GM21390 (cell line): Measurements from ENCODE around the gene COX20.

Experiments
- ATAC-seq: cut with Tn5 transposase; IDR thresholded peaks from one replicate; pipeline ENCODE4 v1.9.1; 2021; ENCODE audit not compliant: unreplicated experiment

COX20 gene

GRCh38 chr1:244850896-244851295 is 15.4 kb downstream of the COX20 start:
- ATAC-seq = no peak

GRCh38 chr1:244851546-244852231 is 16.2 kb downstream of the COX20 start:
- no peak for ATAC-seq

GRCh38 chr1:244852694-244853093 is 17.2 kb downstream of the COX20 start:
- ATAC-seq = no peak

- ATAC-seq = no peak
Measured at GRCh38 chr1:244854166-244854565, 18.7 kb downstream of the COX20 start.

- ATAC-seq = no peak
Measured at GRCh38 chr1:244854865-244855578, 19.6 kb downstream of the COX20 start.

- no peak for ATAC-seq
Measured at GRCh38 chr1:244857761-244858160, 22.3 kb downstream of the COX20 start.

- ATAC-seq = no peak
Measured at GRCh38 chr1:244858357-244858756, 22.9 kb downstream of the COX20 start.

GRCh38 chr1:244860078-244860477 is 24.6 kb downstream of the COX20 start:
- no peak for ATAC-seq

- no peak for ATAC-seq
Measured at GRCh38 chr1:244860914-244861610, 25.6 kb downstream of the COX20 start.

GRCh38 chr1:244861683-244862082 is 26.2 kb downstream of the COX20 start:
- ATAC-seq = no peak

GRCh38 chr1:244862354-244862698 is 26.9 kb downstream of the COX20 start:
- no peak for ATAC-seq

GRCh38 chr1:244862699-244863490 is 27.4 kb downstream of the COX20 start:
- peak; percentile 59 for ATAC-seq

- ATAC-seq = peak; percentile 0
Measured at GRCh38 chr1:244863491-244864252, 28.2 kb downstream of the COX20 start.

- ATAC-seq = peak; percentile 65
Measured at GRCh38 chr1:244864253-244865027, 29.0 kb downstream of the COX20 start, which contains the start of gene HNRNPU. Gene HNRNPU, minus strand, starts transcription at chr1:244864543. Its CDS starts 236 bp downstream, at chr1:244864307.

- ATAC-seq = no peak
Measured at GRCh38 chr1:244865028-244865371, 29.5 kb downstream of the COX20 start.

GRCh38 chr1:244865820-244866219 is 30.4 kb downstream of the COX20 start:
- no peak for ATAC-seq

- no peak for ATAC-seq
Measured at GRCh38 chr1:244866355-244866754, 30.9 kb downstream of the COX20 start.

GRCh38 chr1:244868484-244869363 is 33.3 kb downstream of the COX20 start:
- no peak for ATAC-seq

- ATAC-seq = no peak
Measured at GRCh38 chr1:244869364-244869827, 33.9 kb downstream of the COX20 start.
